ENCODE measurements around the gene HPGDS. TPM values are rescaled to one million over a fixed set of nuclear protein-coding genes. Genes with fewer than 3 reads are reported as not detected.

The HPGDS gene
- total and polyA plus RNA-seq, 10 of the 15 experiments (the other 5 are each of a cell fraction or from before 2014, with no cell fraction given), result not detected

DNA sequence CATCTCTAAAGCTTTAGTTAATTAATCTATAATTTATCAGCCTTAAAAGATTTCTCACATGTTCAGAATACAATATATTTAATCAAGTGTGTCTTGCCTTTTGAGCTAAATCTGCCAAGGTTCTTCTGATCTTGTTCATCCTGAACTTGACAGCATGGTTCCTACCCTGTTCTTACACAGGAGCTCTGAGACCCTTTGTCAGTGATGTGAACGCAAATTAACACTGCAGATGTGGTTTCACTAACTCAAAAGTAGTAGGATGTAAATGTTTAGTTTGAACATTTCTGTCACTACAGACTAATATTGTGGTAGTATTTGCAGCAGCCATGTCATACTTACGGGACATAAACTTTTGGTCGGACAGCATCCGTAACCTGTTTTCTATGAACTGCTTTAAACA lies 75.6 kb downstream of the HPGDS start:
- SMC1A ChIA-PET (ENCODE audit: uncharacterized antibody, unreplicated experiment), result no interaction called here
- Histone ChIP-seq H3K4me1 (ENCODE audit: control insufficient read depth, insufficient read depth, low read length) (no peaks in the 10 kb centered on the region), H3K36me3 (ENCODE audit: control insufficient read depth in 2 of 2, insufficient read depth in 2 of 2, low read length in 1 of 2) (peaks cover 0 to 6% of the 10 kb centered on the region in 2 experiments; a peak in 1 of 4 replicates), H3K27me3 (replicated peaks in 1 of 2; ENCODE audit: control insufficient read depth in 2 of 2, insufficient read depth in 2 of 2, low read length in 1 of 2) (no peaks in the 10 kb centered on the region), H4K20me1 (ENCODE audit: control insufficient read depth, insufficient read depth) (no peaks in the 10 kb centered on the region), H3K4me3 (no peak overlapping the region), H3K9ac (ENCODE audit: control insufficient read depth, insufficient read depth, low read length) (no peak overlapping the region), H3K27ac (ENCODE audit: control insufficient read depth, insufficient read depth) (no peak overlapping the region), H3K79me2 (ENCODE audit: control insufficient read depth, insufficient read depth, low read length) (no peaks in the 10 kb centered on the region), H2AFZ (ENCODE audit: control insufficient read depth, low read depth, low read length) (no peak overlapping the region), H3K9me3 (replicated peaks; ENCODE audit: control insufficient read depth, insufficient read depth, low read length) (no peaks in the 10 kb centered on the region), H3K4me2 (ENCODE audit: control insufficient read depth, insufficient read depth) (no peak overlapping the region)
- BruUV-seq (replicated peaks), result no TSS peak
- TF ChIP-seq LARP7 (IDR thresholded peaks at IDR 0.05) (no peak), IKZF1 (conservative IDR thresholded peaks at IDR 0.05) (no peak), MTA2 (IDR thresholded peaks at IDR 0.05; ENCODE audit: low read depth) (no peak), SRF (IDR thresholded peaks at IDR 0.05; ENCODE audit: low read depth in 2 of 2, low read length in 2 of 2) (no peak), GABPA (IDR thresholded peaks at IDR 0.05; ENCODE audit: low read depth) (no peak), BACH1 (IDR thresholded peaks at IDR 0.05; ENCODE audit: borderline replicate concordance) (no peak), TCF7 (IDR thresholded peaks at IDR 0.05; ENCODE audit: borderline replicate concordance) (no peak), EP300 (IDR thresholded peaks at IDR 0.05; ENCODE audit: borderline replicate concordance in 1 of 2, control insufficient read depth in 1 of 2, low read depth in 2 of 2, low read length in 2 of 2) (no peak), NR2F1 (conservative IDR thresholded peaks at IDR 0.05) (no peak), CTCF (IDR thresholded peaks at IDR 0.05 in 2 of 3, conservative IDR thresholded peaks at IDR 0.05 in 1 of 3; ENCODE audit: control insufficient read depth in 2 of 3, extremely low read depth in 1 of 3, insufficient read depth in 1 of 3, low read depth in 3 of 3, low read length in 3 of 3) (no peak), CREB1 (IDR thresholded peaks at IDR 0.05; ENCODE audit: low read depth) (no peak), FOXK2 (IDR thresholded peaks at IDR 0.05) (no peak), KLF5 (IDR thresholded peaks at IDR 0.05; ENCODE audit: partially characterized antibody) (no peak), CBX5 (IDR thresholded peaks at IDR 0.05; ENCODE audit: low read depth) (no peak), MAX (IDR thresholded peaks at IDR 0.05; ENCODE audit: low read depth, low read length) (no peak), POLR2AphosphoS5 (IDR thresholded peaks at IDR 0.05; ENCODE audit: low read length) (no peak), HCFC1 (IDR thresholded peaks at IDR 0.05; ENCODE audit: low read length) (no peak), MTA3 (IDR thresholded peaks at IDR 0.05; ENCODE audit: borderline replicate concordance, low read length) (no peak)
- TF ChIP-seq, protein P1, sequence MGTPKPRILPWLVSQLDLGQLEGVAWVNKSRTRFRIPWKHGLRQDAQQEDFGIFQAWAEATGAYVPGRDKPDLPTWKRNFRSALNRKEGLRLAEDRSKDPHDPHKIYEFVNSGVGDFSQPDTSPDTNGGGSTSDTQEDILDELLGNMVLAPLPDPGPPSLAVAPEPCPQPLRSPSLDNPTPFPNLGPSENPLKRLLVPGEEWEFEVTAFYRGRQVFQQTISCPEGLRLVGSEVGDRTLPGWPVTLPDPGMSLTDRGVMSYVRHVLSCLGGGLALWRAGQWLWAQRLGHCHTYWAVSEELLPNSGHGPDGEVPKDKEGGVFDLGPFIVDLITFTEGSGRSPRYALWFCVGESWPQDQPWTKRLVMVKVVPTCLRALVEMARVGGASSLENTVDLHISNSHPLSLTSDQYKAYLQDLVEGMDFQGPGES (IDR thresholded peaks at IDR 0.05), result no peak
- WGBS (ENCODE audit: insufficient coverage, insufficient replicate concordance, low lambda C conversion rate, missing lambda C conversion rate), result 96% methylated on average over 4 of the region's 4 CpGs
- ATAC-seq (no peak), FAIRE-seq (no peak), DNase-seq (ENCODE audit: low read depth, low spot score) (no peak)
- POLR2A ChIA-PET, result no interaction called here
- in situ Hi-C loops (cut with MboI) (no loop called here), intact Hi-C loops (cut with micrococcal nuclease; ENCODE audit: unreplicated experiment) (no loop called here)
- CTCF ChIA-PET, result interaction anchor here (1.0 kb wide), 1 partner anchor 226 kb away, joined by 3 read pairs; no protein-coding TSS in a partner anchor
- RAD21 ChIA-PET (ENCODE audit: unreplicated experiment), result no interaction called here
